DMS114 treated with DMSO at 0.1 percent for 48 hours (cell line): ENCODE data around the gene VPS36.
"Not testable (repeated sequence)": the region's sequence is repeated elsewhere in the genome, so short reads cannot be mapped to it uniquely, and the experiment has no call there.

Experiments
- DNase-seq: peaks from one replicate; lab custom pipeline; 2025; ENCODE audit not compliant: unreplicated experiment; lab: John Stamatoyannopoulos, UW

Gene VPS36

GRCh38 chr13:52446265-52446664, 4.2 kb downstream of the VPS36 start:
- DNase-seq = no peak

- no peak for DNase-seq
These were observed 18.0 kb downstream of the VPS36 start for GRCh38 chr13:52432456-52432855.

GRCh38 chr13:52428295-52428694, 22.1 kb downstream of the VPS36 start:
- no peak for DNase-seq

GRCh38 chr13:52421216-52421615, 29.2 kb downstream of the VPS36 start:
- DNase-seq = no peak

- no peak for DNase-seq
These were observed 31.4 kb downstream of the VPS36 start for GRCh38 chr13:52419080-52419479.

DNA sequence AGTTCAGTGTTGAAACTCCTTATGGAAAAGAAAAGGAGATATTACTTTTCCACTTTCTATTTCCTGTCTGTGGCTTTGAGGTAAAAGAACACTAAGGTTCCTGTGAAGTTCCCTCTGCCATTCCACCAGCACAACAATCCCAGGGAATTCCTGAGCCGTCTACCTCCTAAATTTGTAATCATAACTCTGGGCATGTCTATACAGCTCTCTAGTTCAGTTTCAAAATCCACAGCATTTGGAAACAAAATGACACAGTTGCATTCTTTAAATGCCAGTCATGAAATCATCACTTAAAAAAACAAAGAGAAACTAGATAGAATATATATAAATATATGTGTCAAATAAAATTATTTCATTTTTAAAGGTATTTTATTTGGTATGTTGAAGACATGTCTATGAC, 35.5 kb downstream of the VPS36 start:
- no peak for DNase-seq

DNA sequence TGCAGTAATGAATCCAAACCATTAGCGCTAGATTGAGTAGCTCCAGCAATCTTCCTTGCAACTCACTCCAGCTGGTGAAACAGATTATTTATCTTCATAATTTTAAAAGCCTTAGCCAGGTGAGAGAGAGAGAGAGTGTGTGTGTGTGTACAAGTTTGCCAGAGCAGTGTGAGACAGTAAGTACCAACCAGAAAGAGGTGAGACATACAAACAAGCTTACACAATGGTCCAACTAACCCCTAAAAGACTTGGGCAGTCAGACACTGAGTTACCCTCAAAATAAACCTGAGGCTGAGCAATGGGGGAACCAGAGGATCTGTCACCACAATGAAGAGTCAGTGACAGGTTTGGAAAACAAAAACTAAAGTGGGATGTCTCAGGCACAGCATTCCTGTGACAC, 36.4 kb downstream of the VPS36 start:
- no peak for DNase-seq

DNA sequence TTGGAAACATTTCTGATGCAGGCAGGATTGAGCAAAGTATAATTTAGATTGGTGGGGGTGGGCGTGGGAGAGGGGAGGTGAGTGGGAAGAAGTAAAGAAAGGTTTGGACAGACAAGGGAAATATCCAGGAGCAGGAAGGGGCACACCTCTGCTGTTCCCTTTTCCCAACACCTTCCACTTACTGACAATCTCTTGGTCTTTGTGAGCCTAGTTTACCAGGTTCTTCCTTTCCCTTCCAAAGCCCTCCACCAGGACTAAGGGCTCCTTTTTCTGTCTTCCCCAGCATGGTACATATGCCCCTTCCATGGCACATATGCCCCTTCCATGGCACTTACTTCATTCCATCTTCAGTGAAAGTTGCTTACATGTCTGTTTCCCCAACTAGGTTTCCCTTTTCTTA, 38.3 kb downstream of the VPS36 start:
- no peak for DNase-seq

GRCh38 chr13:52411629-52412028, 38.8 kb downstream of the VPS36 start:
- no peak for DNase-seq

GRCh38 chr13:52408071-52408658, 42.3 kb downstream of the VPS36 start:
- not testable (repeated sequence) for DNase-seq

GRCh38 chr13:52407436-52407835, 43.0 kb downstream of the VPS36 start:
- DNase-seq = not testable (repeated sequence)

- no peak for DNase-seq
These were observed 43.8 kb downstream of the VPS36 start for GRCh38 chr13:52406629-52407028.

GRCh38 chr13:52405767-52406494, 44.5 kb downstream of the VPS36 start, which contains the start of gene THSD1:
THSD1 (minus strand) TSS chr13:52406172; CDS start chr13:52402600, 3,572 bp downstream.
- DNase-seq = no peak

- no peak for DNase-seq
These were observed 45.1 kb downstream of the VPS36 start for GRCh38 chr13:52405369-52405766.

- no peak for DNase-seq
These were observed 50.7 kb downstream of the VPS36 start for GRCh38 chr13:52399708-52400107.

- DNase-seq = no peak
These were observed 51.4 kb downstream of the VPS36 start for GRCh38 chr13:52399046-52399445.

DNA sequence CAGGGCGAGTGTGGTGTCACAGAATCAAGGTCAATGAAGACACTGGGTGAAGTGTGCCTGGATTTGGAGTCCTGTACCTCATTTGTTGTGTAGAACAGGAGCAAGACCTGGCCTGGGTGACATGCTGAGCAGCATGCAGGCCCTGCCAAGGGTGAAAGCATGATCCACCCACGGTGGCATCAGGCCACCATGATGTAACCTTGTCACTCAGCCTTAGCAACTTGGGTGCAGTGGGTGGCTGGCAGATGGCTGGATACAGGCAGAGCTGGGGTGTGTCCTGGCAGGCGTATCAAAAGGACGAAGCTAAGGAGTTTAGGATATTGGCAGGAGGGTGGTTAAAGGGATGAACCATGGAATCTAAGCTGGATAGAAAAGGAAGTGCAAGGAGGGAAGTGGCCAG, 54.7 kb downstream of the VPS36 start:
- DNase-seq = no peak

- DNase-seq = no peak
These were observed 55.8 kb downstream of the VPS36 start for GRCh38 chr13:52394586-52394985.

- DNase-seq = no peak
These were observed 56.7 kb downstream of the VPS36 start for GRCh38 chr13:52393572-52394357.

- DNase-seq = no peak
These were observed 62.7 kb downstream of the VPS36 start for GRCh38 chr13:52387721-52388120.

- no peak for DNase-seq
These were observed 64.6 kb downstream of the VPS36 start for GRCh38 chr13:52385870-52386269.

- no peak for DNase-seq
These were observed 67.1 kb downstream of the VPS36 start for GRCh38 chr13:52383366-52383765.
